Measurements from ENCODE around the gene EPS8L1.

DNA sequence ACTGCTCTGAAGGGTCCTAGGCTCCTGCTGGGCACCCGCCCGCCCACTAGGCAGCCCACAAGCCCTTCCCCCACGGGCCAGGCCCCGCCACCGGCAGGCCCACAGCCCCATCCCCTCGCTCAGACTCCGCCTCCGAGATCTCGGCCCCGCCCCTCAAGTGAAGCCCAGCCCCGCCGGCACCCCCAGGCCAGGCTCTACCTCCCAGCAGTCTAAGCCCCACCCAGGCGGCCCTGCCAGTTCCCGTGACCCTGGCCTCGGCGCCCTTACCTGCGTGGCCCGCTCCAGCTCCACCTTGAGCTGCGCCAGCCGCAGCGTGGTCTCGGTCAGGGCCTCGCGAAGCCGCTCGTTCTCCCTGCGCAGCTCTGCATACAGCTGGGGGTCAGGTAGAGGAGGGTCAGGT, 16.3 kb downstream of the EPS8L1 start:
- TF ChIP-seq, protein P1, sequence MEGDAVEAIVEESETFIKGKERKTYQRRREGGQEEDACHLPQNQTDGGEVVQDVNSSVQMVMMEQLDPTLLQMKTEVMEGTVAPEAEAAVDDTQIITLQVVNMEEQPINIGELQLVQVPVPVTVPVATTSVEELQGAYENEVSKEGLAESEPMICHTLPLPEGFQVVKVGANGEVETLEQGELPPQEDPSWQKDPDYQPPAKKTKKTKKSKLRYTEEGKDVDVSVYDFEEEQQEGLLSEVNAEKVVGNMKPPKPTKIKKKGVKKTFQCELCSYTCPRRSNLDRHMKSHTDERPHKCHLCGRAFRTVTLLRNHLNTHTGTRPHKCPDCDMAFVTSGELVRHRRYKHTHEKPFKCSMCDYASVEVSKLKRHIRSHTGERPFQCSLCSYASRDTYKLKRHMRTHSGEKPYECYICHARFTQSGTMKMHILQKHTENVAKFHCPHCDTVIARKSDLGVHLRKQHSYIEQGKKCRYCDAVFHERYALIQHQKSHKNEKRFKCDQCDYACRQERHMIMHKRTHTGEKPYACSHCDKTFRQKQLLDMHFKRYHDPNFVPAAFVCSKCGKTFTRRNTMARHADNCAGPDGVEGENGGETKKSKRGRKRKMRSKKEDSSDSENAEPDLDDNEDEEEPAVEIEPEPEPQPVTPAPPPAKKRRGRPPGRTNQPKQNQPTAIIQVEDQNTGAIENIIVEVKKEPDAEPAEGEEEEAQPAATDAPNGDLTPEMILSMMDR (conservative IDR thresholded peaks at IDR 0.05; ENCODE audit: low read depth, low read length), result no peak
- no peak for TF ChIP-seq EZH2 (IDR thresholded peaks at IDR 0.05; ENCODE audit: borderline replicate concordance, low read depth, low read length, poor library complexity, severe bottlenecking)
